Esophagus squamous epithelium (tissue), 5 donors: ENCODE data around the gene FHIT. TPM values are rescaled to one million over a fixed set of nuclear protein-coding genes. Genes with fewer than 3 reads are reported as not detected.

ENCODE experiments used
- DNase-seq: peaks from one replicate; lab custom pipeline; 2025; lab: John Stamatoyannopoulos, UW
- H3K27ac ChIP-seq, 4 donors: fragments of 200-600 bp; sonication (generic); one replicate each; pipeline ENCODE4 v1.5.1; 2016 to 2019; ENCODE audit warnings: mild to moderate bottlenecking in 1 of 4
- H3K27me3 ChIP-seq, 4 donors: fragments of 200-600 bp; sonication (generic); 1 replicate in 3 of 4; 2 replicates in 1 of 4; pipeline versions ENCODE4 v1.5.1 to v1.6.0; 2017 to 2021; ENCODE audit warnings: antibody characterized with exemption in 1 of 4
- H3K36me3 ChIP-seq, 3 donors: fragments of 200-600 bp; sonication (generic); one replicate each; pipeline ENCODE4 v1.5.1; 2016 to 2019
- H3K4me1 ChIP-seq, 3 donors: fragments of 200-600 bp; sonication (generic); one replicate each; pipeline ENCODE4 v1.5.1; 2017 to 2019
- H3K4me3 ChIP-seq, 4 donors: fragments of 200-600 bp; sonication (generic); 1 replicate in 3 of 4; 2 replicates in 1 of 4; pipeline ENCODE4 v1.5.1; 2016 to 2019; ENCODE audit warnings: mild to moderate bottlenecking in 2 of 4, moderate library complexity in 1 of 4
- H3K9me3 ChIP-seq, 3 donors: fragments of 200-600 bp; sonication (generic); one replicate each; pipeline ENCODE4 v1.5.1; 2016 to 2019
- POLR2A ChIP-seq, 4 donors: fragments of 450-650 bp; IDR thresholded peaks; one replicate each; pipeline ENCODE4 v1.6.1; 2017; ENCODE audit warnings: antibody characterized with exemption in 4 of 4, mild to moderate bottlenecking in 4 of 4, moderate library complexity in 3 of 4
- WGBS, 2 donors: methylation state at CpG; one replicate each; pipeline ENCODE4 v1.1.5; 2018; 5-methylcytosine and 5-hydroxymethylcytosine counted together
- intact Hi-C: fragments of 100-400 bp; cut with DNase I; formaldehyde crosslinking; loops from one replicate; pipeline ENCODE4 v1.15.0; 2022
- total RNA-seq, 4 donors: library from RNA; depleted of rRNA; stranded (reverse); fragments of >200 nt; gene quantifications; one replicate each; pipeline ENCODE4 v1.1.0, GENCODE V29; 2016
- TF ChIP-seq, protein P1 (sequence below), 6 experiments: fragments of 450-650 bp in 4 of 6; fragments of 200-600 bp in 2 of 6; sonication (generic) in 2 of 6; IDR thresholded peaks; one replicate each; pipeline ENCODE4 v1.5.1; 2016 to 2019; ENCODE audit warnings: antibody characterized with exemption in 6 of 6, mild to moderate bottlenecking in 4 of 6, moderate library complexity in 4 of 6
- donor health status: DM: yes; HTN: yes; CAD: no.

The FHIT gene
- total RNA-seq, 4 donors from 2014 or later = 0.64 to 5.7 (median 3.1) TPM

DNA sequence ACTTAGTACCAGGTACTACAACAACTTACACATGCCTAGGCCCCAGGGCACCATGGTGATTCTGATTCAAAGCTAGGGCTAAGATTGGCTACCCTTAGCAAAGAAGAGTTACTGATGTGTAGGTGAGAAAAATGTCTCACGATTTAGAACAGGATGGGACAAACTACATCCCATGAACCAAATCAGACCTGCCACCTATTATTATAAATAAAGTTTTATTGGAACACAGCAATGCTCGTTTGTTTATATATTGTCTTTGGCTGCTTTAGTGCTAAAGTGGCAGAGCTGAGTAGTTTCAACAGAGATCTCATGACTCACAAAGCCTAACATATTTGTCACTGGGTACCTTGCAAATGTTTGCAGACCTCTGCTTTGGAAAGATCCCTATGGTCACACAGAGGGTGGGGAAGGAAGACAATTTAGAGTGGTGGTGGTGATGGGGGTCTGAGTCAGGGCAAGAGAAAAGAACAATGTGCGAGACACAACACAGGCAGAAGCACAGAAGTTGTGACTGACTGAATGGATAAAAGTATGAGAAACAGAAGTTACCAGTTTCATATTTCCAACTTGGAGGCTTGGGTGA lies 1430.8 kb downstream of the FHIT start:
- intact Hi-C loops = no loop called here
- Histone ChIP-seq H3K4me1 (peaks cover 0 to 10% (median 3%) of the 10 kb centered on the region in 3 donors), H3K9me3 (no peaks in the 10 kb centered on the region), H3K36me3 (no peaks in the 10 kb centered on the region), H3K27me3 (no peaks in the 10 kb centered on the region), H3K4me3 (no peak overlapping the region), H3K27ac (no peak overlapping the region)
- DNase-seq = no peak
- 72 to 82% methylated on average over 3 of the region's 3 CpGs for WGBS, 2 donors
- TF ChIP-seq POLR2A (IDR thresholded peaks at IDR 0.05) = no peak
- TF ChIP-seq, protein P1, sequence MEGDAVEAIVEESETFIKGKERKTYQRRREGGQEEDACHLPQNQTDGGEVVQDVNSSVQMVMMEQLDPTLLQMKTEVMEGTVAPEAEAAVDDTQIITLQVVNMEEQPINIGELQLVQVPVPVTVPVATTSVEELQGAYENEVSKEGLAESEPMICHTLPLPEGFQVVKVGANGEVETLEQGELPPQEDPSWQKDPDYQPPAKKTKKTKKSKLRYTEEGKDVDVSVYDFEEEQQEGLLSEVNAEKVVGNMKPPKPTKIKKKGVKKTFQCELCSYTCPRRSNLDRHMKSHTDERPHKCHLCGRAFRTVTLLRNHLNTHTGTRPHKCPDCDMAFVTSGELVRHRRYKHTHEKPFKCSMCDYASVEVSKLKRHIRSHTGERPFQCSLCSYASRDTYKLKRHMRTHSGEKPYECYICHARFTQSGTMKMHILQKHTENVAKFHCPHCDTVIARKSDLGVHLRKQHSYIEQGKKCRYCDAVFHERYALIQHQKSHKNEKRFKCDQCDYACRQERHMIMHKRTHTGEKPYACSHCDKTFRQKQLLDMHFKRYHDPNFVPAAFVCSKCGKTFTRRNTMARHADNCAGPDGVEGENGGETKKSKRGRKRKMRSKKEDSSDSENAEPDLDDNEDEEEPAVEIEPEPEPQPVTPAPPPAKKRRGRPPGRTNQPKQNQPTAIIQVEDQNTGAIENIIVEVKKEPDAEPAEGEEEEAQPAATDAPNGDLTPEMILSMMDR (IDR thresholded peaks at IDR 0.05) = no peak

DNA sequence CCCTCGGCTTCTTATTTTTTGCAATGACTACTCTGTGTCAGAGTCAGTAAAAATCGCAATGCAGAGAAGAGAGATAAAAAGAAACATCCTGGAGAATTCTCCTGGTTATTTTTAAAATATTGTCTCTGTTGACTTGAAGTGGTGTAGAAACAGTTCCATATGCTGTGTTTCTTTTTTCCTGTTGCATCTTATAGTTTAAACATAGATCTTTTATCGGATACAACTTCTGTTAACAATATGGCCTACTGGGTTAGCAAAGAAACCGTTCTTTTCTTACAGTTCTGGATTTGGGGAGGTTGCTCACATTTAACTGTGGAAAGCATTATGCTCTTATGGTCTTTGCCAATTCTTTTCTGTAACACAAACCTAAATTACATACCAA lies 1432.3 kb downstream of the FHIT start:
- H3K4me1 ChIP-seq = peaks cover 0 to 10% (median 3%) of the 10 kb centered on the region in 3 donors
- H3K4me3 ChIP-seq = no peak overlapping the region
- no peaks in the 10 kb centered on the region for H3K27me3 ChIP-seq
- no peaks in the 10 kb centered on the region for H3K9me3 ChIP-seq
- H3K36me3 ChIP-seq = no peaks in the 10 kb centered on the region
- DNase-seq = no peak
- intact Hi-C loops = no loop called here
- WGBS, 2 donors = 67 to 83% methylated on average over 4 of the region's 4 CpGs
- H3K27ac ChIP-seq = no peak overlapping the region
- TF ChIP-seq POLR2A (IDR thresholded peaks at IDR 0.05) = no peak
- TF ChIP-seq, protein P1 (IDR thresholded peaks at IDR 0.05) = no peak

DNA sequence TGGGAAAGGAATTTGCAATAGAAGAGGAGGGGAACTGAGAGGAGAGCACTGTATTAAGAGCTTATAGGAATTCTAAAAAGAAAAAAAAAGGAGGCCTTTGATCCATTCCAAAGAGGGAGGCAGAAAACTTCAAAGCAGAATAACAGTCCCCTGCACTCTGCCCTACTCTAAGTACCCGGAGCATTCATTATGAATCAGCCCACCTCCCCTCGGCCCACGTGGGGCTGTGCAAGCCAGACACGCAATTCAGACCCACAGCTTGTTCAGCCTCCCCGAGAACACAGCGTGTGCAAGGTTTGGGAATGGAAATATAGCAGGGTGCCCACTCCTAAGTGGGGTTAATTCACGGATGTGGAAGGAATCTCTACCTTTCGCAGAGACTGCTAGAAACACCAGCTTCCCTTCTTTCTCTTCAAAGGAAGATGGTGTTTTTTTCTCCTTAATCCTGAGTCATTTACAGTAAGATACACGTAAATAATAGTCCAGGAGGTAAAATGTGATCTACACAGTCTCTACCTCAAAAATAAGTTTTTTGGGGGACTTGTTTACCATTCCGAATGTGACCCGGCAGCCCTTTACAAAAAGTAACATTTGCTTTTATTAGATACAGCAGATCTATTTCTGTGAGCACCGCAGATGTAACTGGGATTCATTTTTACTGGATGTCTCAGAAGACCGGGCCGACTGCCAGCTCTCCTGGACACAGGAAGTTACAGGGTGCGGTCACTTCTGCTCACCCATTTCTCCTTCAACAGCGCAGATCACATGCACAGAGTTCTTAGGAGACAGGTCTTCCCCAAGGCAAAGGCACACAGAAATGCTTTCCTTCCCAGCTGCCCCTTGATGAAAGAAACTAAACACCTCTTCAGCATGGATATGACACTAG lies 1433.0 kb downstream of the FHIT start:
- Histone ChIP-seq H3K36me3 (no peaks in the 10 kb centered on the region), H3K9me3 (no peaks in the 10 kb centered on the region), H3K4me3 (no peak overlapping the region), H3K27ac (peak overlapping the region in 2 of 4 donors; percentile 11 to 26), H3K27me3 (no peaks in the 10 kb centered on the region), H3K4me1 (peaks cover 0 to 10% (median 3%) of the 10 kb centered on the region in 3 donors)
- WGBS, 2 donors = 63 to 64% methylated on average over 12 to 16 of the region's 16 CpGs
- TF ChIP-seq, protein P1 (IDR thresholded peaks at IDR 0.05) = no peak
- TF ChIP-seq POLR2A (IDR thresholded peaks at IDR 0.05) = no peak
- intact Hi-C loops = no loop called here
- DNase-seq = no peak

DNA sequence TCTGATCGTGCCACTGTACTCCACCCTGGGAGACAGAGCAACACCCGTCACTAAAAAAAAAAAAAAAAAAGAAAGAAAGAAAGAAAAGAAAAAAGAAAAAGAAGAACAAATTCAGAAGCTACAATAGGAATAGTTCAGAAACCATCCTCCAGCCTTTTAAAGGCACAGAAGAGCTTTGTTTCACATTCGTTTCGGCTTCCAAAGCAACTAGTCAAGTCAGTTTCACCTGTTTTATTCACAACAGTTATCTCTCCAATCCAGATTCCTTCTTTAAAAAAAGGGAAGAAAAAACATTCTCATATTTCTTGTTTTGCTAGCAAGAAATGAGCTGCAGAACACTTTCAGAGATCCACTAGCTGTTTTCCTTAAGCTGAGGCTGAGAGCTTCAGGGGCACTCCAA lies 1433.7 kb downstream of the FHIT start:
- H3K4me1 ChIP-seq = peaks cover 0 to 10% (median 3%) of the 10 kb centered on the region in 3 donors
- DNase-seq = no peak
- H3K9me3 ChIP-seq = no peaks in the 10 kb centered on the region
- TF ChIP-seq, protein P1 (IDR thresholded peaks at IDR 0.05) = no peak
- no peak for TF ChIP-seq POLR2A (IDR thresholded peaks at IDR 0.05)
- 63 to 74% methylated on average over 2 to 3 of the region's 4 CpGs for WGBS, 2 donors
- no peak overlapping the region for H3K4me3 ChIP-seq
- no peaks in the 10 kb centered on the region for H3K36me3 ChIP-seq
- intact Hi-C loops = no loop called here
- H3K27me3 ChIP-seq = no peaks in the 10 kb centered on the region
- no peak overlapping the region for H3K27ac ChIP-seq

DNA sequence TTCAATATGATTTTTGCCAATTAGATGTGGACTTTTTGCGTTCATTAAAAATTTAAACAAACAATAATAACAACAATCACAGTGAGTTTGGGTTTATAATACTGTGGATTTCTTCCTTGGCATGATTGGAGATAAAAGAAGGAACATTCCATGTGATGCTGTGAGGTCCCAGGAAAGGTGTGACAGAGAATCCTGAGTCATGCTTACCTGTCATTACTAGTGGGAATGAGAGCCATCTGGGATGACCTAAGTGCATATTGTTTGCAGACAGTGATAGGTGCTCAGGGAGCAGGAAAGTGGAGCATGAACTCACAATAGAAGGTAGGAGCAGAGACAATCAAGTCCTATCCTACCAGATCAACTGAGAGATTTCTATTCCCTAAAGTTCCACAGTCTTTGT lies 1434.9 kb downstream of the FHIT start:
- 93 to 100% methylated on average over 1 of the region's 1 CpG for WGBS, 2 donors
- Histone ChIP-seq H3K4me1 (peaks cover 0 to 10% (median 3%) of the 10 kb centered on the region in 3 donors), H3K9me3 (no peaks in the 10 kb centered on the region), H3K27me3 (no peaks in the 10 kb centered on the region), H3K4me3 (no peak overlapping the region), H3K27ac (no peak overlapping the region), H3K36me3 (no peaks in the 10 kb centered on the region)
- DNase-seq = no peak
- intact Hi-C loops = no loop called here
- TF ChIP-seq, protein P1 (IDR thresholded peaks at IDR 0.05) = no peak
- no peak for TF ChIP-seq POLR2A (IDR thresholded peaks at IDR 0.05)
